ENCODE results near the gene ZZZ3.

- TF ChIP-seq CTCF (IDR thresholded peaks at IDR 0.05) (no peak), EZH2 (IDR thresholded peaks at IDR 0.05; ENCODE audit: borderline replicate concordance, insufficient read depth, low read depth, low read length, poor library complexity, severe bottlenecking) (no peak)
Measured at GRCh38 chr1:77686796-77687518, 4.5 kb upstream of the ZZZ3 start.

All from B cell (primary cell).